T-helper 9 cell (primary cell): ENCODE results near the gene ROR1.
"Not testable (repeated sequence)": the region's sequence is repeated elsewhere in the genome, so short reads cannot be mapped to it uniquely, and the experiment has no call there.

ENCODE experiments used
- DNase-seq: peaks from one replicate; pipeline ENCODE4 v3.0.0-alpha.2; 2020

Gene ROR1

DNA sequence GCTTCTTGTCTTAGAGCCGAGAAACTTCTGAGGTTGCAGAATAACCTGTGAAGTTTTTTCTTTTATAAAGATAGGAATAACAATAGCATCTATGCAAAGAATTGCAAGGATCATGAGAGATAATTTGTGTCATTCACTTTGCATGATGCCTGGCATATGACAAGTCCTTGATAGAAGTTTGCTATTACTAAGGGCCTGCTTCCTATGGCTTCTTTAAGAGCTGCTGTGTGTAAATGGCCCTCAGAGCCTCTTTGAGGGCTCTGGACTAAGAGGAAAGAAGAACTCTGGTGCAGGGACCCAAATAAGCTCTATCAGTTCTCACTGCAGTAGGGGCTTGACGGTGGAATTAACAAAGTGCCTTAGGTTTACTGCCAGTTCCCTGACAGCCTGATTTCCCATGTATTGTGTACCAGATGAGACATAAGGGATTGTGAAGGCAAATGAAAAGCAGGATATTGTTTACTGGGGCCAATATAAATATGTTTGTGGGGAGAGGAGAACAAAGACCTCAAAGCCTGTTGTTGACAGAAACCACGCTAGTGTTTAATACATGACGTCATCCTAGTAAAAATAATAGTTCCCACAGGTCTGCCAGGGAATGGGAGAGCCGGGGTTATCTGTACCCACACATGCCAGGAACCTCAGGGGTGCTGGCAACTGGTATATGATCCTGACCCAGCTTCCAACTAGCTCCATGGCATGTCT is 298.4 kb downstream of the ROR1 start:
- DNase-seq: no peak

DNA sequence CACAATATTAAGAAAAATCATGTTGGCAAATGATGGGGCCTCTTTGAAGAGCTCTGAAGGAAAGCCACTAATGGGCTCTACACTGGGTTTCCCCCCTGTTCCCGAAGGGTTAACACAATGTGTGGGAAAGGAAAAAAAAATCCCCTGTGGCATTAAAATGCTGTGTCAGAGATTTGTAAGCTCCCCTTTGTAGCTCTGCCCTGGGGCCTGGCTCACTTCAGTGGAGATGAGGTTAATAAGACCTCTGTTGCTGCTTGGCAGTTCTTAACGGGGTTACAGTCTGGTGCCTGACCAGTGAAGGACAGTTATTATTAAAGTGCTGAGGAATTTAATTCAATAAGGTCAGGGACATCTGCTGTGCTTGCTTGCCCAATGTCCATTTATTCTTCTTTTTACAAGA is 299.9 kb downstream of the ROR1 start:
- no peak for DNase-seq

DNA sequence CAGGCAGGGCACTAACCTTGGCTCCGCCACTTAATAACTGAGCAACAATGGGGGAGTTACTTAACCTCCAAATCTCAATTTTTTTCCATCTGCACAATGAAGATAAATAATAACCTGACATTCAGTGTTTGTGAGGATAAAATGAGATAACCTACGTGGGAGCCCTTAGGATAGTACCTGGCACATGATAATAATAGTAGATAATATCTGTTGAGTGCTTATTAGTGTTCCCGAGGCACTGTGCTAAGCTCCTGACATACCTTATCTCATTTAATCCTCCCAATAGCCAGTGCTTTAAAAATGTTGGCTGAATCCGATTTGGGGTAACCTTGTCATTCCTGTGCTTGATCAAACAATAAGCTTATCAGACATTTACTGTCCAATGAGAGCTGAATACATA is 300.9 kb downstream of the ROR1 start:
- DNase-seq: no peak

DNA sequence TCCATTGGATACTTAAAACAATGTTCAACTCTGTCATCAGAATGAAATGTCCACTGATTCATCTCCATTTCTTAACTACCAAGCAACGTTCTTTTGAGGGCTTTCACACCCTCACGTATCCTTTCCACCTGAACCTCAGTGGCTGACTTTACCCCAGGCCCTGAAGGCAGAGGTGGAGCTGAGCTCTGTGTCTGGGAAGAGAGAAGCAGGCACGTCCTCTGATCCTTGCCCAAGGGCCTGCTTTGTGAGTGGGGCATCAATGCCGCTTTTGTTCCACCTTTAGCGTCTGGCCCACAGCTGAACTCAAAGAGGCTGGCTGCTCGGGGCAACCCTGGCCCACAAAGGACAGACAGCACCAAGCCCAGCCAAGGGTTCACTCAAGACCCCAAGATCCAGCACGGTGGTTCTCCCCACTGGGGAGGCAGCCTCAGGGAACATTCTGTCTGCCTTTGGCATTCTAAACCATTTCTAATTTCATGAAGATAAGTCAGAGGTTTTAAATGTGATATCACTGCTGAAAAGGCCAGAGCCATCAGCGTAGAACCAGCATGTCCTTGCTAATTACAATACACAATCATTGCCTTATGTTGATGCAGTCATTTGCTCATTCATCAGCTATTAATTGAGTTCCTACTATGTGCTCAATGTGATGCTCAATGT is 303.6 kb downstream of the ROR1 start:
- no peak for DNase-seq

DNA sequence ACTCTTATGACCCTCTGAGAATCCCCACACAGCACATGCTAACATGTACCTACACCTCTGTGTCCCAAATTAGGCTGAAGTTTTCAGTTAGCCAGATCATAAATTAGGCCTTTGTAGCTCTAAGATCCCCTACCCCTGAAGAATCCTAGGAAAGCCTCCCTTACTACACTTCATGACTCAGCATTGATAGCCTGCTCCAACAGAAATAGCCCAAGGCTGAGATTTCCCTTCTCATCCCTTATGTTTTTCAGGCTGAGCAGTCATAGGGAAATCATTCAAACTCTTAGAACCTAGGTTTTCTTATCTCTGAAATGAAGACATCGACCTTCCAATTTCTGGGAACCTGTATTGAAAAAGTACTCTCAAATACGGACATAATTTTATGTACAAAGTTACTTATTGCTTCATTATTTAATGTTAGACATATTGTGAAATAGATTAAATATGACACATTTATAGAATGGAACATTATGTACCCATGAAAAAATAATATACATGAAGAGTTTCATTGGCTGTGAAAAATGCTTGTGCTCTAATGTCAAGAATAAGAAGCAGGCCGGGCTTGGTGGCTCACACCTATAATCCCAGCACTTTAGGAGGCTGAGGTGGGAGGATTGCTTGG is 307.2 kb downstream of the ROR1 start:
- DNase-seq: no peak

DNA sequence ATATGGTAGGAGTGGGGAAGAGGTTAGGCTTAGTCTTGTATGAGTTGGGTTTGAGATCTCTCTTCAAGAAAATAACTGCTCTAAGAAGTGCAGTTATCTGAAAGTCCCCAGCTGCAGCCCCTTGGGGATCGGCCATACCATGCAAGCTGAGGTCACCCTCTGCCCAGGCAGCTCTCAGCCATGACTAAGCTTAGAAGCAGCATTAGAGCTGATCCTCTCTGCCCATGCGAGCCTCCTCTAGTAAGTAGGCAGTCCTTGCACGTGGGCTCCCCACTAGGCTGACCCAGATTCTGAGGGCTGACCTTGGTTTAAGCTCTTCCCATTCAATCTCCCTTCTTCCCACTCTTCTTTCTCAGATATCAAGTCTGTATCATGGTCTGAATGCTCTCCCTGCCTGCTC is 308.6 kb downstream of the ROR1 start:
- no peak for DNase-seq

DNA sequence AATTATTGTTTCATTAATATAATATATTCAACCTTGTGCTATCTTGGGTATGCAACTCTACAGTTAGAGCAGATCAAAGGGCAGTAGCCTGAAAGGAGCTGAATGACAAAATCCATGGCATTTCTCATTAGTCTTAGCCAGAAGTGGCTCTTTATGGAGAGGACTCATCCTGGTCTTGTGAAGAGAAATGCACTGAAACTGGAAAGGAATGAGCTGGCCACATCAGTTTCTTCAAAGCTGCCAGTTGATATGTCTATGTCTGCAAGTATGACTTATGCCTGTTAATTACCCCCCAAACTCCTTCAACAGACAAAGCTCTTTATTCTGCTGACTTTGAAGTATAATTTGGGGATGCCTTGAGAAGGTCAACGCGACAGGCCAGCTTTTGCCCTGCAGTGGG is 310.6 kb downstream of the ROR1 start:
- DNase-seq: no peak

DNA sequence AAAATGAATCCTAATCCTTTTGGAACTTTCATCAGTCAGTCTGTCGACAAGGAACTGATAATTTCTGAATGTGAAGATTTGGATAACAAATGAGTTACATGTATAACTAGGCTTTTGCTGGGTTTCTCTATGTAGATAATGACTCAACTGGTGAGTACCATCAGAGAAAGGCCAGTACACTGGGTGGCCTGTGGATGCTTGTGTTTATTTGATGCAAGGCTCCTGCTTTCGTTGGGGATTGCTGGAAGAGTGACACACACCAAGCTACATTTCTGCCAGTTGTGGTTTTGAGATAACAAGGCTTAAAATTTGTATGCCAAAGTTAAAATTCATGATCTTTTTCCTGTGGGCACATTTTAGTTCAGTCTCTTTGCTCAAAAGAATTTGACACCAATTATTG is 314.0 kb downstream of the ROR1 start:
- DNase-seq: no peak

DNA sequence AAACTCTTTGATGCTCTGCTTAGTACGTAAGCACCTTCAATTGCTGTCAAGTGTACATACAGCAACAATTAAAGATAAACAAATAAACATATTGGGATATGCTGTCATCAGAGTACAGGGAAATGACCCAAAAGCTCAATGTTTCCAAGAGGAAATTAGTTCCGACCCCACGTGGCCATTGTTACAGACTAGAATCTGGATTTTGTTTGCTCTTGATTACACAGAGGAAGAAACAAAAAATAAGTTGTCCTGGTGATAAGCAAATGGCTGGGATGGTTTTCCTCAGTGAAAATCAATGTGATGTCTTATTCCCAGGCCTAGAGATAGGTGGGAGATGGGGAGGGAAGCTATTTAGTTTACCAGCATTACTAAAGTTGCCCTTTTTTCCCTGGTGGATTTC is 316.6 kb downstream of the ROR1 start:
- no peak for DNase-seq

DNA sequence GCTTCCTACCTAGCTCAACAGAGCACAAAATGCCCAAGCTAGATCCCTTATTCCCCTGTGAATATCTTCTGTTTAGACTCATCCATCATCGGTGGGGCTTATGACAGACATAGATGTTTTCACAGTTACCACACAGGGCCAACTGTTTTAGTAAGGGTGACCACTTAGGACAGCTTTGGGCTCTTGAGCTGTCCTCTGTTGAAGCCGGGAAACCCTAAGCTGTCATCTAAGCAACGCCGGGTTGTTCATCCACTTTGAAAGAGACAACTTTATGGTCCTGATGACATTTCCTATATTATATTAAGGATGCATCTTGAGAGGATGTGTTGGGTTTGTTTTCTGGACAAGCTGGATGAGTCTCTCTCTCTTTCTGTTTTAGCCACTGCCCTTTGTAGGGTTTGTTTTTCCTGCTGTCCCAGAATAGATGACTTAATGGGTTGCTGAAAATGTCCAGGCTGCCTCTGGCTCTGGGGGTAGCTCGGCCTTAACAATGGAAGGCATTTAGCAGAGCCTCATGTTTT is 319.1 kb downstream of the ROR1 start:
- no peak for DNase-seq

DNA sequence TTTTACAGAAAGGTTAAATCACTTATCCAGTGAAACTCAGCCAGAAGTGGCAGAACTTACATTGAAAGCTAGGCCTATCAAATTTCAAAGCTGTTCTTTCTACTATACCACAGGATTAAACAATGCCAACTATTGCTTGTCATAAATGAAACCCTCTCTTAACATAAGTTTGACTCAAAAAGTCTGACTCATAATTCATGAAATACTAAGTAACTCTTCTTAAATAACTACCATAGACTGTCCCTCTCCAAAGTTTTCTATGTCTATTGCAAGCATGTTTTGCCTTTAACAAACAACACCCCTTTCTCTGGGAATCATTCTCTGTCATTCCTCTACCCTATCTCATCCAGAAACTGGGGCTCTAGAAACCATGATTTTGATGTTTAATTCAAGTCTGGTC is 320.1 kb downstream of the ROR1 start:
- no peak for DNase-seq

DNA sequence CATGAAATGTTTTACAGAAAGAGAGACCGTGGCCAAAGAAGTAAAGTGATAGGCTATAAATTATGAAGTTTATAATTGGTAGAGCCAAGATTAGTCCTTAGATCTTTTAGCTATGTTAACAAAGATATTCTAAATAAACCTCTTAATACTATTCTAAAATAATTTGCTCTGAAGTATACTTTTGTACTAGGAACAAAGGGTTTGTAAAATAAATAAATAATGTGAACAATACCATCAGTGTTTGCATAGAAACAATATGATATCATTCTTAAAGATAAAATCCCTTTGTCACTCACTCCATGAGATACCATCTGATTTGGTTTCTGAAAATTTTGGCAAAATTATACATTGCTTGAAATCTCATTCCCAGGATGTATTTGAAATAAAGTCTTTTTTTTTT is 322.0 kb downstream of the ROR1 start:
- no peak for DNase-seq

DNA sequence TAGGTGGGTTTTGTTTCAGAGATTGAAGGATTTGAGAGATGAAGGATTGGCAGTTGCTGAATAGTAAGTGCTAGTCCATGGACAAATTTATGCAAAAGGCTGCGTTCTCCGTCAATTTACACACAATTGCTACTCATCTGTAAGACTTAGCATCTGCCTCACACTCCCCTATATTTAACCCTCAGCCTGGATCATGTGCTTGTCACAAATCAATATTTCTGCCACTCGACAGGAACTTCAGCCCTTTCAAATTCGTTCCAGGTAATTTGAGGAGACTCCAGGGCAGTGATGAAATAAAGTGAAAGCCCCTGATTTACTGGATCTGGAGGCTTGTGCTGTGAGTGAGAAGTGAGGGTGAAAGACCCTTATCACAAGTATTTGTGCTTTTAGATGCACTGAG is 324.0 kb downstream of the ROR1 start:
- DNase-seq: no peak

DNA sequence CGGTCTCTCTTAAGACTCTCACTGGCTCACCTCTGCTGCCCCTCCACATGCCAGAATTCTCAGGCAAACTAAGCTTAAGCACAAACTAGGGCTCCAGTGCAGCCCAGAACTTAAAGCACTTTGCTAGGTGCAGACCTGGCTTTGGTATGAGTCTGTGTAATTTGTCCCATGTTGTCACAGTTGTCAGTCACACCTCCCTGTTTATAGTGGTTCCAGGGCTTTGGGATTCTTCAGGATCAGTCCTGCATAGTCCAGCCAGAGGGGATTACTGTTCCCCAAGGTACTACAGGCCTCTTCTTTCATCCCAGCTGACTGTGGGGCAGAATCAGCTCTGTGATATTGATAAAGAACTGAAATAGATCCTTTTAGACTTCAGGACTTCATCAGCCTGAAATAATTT is 324.6 kb downstream of the ROR1 start:
- no peak for DNase-seq

DNA sequence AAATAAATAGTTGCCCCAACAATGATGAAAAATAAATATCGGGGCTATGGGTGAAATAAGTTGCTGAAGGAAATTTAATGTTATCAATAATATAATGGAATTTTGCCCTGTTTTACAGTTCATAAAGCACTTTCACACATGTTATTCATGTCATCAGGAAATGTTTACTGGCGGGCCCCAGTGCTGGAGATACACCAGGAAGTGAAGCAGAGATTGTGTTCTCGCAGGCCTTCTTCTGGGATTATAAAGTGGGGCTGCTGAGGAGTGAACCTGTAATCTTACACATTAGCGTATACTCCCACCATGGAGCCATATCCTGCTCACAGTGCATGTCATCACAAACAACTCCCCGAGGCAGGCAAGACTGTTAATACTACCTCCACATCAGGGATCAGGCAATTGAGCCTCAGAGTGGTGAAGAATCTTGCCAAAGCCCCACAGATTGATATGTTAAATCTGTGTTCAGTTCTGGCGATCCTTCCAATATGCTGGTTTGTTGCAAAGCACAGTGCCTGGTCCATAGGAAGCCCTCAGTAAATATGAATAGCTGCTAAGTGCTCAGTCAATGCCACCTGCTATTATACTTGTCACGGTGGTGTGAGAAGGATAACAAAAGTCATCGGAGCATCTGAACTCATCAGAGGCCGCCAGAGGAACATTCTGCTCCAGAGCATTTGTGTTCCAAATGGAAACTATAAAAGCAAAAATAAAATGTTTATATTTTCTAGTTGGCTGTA is 325.2 kb downstream of the ROR1 start:
- DNase-seq: no peak

DNA sequence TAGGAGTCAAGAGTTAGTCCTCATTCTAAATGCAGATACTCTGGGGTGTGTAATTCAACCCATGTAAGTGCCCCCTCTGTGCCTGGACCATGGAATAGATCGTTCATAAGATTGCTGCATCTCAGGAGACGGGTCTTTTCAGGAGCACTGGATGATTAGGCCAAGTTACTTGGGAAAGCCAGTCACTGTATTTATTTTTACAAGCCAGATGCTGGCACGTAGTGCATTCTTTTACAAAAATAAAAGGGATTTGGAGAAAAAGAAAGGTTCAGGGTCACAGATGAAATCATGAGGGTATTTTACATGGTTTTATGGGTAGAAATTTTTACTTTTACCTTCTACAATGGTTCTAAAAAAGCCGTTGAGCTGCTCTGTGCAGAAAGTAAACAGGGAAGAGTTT is 327.0 kb downstream of the ROR1 start:
- no peak for DNase-seq

DNA sequence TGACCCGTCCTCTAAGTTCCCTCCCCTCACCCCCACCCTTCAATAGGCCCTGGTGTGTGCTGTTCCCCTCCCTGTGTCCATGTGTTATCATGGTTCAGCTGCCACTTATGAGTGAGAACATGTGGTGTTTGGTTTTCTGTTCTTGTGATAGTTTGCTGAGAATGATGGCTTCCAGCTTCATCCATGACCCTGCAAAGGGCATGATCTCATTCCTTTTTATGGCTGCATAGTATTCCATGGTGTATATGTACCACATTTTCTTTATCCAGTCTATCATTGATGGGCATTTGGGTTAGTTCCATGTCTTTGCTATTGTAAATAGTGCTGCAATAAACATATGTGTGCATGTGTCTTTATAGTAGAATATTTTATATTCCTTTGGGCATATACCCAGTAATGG is 330.8 kb downstream of the ROR1 start:
- not testable (repeated sequence) for DNase-seq

DNA sequence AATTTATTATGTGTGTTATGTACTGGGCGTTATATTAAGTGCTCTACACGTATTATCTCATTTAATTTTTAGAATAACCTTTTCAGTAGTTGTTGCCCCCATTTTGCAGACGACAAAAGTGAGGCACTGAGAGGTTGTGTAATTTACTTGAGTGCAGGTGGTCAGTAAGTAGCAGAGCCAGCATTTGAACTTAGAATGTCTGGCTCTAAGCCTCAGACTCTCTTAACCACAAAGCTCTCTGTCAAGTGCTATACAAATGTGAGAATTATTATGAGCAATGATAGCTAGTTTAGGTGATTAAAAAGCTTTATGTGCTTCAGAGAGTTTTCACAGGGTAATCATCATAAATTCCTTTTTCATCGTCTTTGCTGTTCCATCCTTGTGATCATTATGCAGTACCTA is 333.3 kb downstream of the ROR1 start:
- no peak for DNase-seq

DNA sequence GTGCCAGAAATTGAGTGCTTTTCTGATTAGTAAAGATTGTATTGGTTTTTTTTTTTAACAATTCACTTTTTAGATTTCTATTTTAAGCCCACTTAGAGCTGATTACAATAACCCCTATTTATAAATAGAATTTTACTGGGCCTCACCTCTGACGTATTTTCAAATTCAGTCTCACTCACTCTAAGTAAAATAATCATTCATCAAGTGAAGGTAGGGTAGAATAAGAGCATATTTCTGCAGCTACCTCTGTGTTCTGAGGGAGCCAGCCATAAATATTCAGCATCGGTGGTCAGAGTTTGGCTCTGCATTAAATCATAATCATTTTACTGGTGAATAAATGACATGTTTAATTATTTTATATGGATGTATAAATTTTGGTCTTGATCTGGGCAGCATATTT is 333.8 kb downstream of the ROR1 start:
- DNase-seq: no peak

DNA sequence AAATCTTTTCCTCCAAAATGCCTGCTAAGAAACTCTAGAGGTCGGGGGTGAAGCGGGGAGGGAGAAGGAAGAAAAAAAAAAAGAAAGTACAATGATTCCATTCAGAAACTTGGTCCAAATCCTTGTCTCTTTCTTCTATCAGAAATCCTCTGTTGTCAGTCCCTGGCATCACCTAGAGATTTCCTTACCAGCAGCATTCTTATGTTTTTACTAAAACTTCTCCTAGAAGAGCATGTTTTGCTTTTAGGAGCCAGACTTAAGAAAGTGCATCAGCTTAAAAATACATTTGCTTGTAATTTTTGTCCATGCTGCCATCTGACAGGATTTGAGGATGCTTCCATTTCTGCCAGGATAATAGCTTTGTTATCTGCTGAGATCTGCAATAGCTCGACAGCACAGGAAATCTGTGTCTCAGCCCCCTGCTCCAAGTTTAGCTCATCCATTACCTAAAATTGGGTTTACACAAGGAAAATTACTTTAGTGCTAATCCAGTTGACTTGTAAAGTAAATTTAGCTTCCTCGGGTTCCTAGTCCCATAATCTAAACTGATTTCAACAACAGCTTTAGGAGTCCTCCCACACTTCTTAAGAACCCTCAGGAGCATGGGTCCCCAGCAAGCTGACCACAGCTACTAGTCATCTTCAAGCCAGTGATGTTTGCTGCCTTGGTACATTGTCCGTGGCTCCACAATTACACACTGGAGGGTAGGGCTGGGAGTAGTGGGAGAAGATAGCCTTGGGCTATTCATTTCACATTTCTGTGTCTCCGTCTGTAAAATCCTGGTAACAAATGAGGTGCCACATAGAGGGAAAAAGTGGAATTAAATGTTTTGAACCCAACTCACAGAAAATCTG is 337.3 kb downstream of the ROR1 start:
- no peak for DNase-seq

DNA sequence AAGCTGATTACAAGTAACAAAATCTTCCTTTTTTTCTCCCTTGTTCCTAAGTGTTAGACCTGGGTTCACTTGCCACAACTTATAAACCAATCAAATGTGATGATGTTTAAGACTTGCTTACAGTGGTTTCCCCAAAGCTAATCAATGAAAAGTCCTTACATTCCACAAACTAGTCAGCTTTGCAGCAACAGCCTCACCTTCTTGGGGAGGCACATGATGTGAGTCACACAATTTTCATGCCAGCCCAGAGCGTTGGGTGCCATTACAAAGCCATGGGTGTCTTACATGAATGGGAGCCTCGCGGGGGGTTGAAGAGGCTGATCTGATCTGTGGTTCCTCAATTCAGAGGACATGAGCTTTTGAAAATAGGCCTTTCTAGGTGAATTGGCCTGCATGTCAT is 338.0 kb downstream of the ROR1 start:
- DNase-seq: no peak

DNA sequence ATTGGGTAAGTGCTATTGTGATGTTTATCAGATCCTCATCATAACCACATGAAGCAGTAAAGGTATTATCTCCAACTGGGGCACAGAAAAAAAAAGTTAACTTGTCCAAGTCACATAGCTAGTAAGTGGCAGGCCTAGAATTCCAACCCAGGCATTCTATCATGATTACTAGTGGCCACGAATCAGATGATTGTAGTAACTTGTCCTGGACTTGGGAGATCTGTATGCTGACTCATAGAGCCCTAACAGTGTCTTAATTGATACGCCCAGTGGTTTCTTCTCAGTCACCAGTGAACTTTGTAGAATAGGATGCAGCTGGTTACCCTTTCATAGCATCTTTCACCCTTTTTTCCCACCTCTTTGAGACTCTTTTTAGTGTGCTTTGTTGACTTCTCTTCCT is 338.5 kb downstream of the ROR1 start:
- DNase-seq: no peak
